ENCODE results near the gene NPC1L1.
A peak's percentile ranks its signal among the peaks of the same experiment; 100 is the strongest.

NPC1L1 gene

DNA sequence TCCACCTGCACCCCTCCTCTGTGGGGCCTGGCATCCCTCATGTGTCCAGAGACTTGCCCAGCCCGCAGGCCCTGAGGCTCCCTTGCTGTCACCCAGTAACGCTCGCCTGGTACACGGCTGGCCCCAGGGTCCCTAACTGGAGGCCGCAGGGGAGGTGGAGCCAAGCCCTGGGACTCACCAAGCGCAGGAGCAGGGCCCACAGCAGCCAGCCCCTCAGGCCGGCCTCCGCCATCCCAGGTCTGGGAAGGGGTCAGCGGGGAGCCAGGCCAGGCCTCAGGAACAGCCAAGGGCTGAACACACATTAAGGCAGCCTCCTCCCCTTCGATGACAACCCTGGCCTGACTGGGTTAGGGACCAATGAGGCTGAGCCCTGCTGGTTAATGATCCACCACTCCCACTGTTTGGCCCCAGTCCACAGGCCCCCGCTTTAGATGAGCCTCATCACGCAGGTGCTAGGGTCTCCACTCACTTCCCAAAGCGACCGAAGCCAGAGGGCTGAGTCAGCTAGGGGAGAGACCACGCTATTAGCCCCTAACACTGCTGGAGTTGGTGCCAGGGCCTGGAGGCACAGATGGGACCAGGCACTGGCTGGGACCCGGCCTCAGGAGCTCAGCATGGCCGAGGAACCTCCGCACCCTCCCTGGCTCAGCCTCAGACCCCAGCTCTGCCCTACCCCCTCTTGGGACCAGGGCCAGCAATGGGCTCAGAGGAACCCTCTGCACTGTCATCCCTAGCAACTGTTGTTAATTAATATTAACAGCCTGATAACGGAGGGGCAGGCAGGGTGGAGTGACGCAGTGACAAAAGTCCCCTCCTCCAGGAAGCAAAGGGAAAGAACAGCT, at the start of gene NPC1L1:
Gene NPC1L1 (minus strand): TSS at position 303 of the 842 bp plus-strand sequence. CDS start 71 bp downstream, at position 232.
- DNase-seq (ENCODE audit: low read depth in 2 of 2): no peak

DNA sequence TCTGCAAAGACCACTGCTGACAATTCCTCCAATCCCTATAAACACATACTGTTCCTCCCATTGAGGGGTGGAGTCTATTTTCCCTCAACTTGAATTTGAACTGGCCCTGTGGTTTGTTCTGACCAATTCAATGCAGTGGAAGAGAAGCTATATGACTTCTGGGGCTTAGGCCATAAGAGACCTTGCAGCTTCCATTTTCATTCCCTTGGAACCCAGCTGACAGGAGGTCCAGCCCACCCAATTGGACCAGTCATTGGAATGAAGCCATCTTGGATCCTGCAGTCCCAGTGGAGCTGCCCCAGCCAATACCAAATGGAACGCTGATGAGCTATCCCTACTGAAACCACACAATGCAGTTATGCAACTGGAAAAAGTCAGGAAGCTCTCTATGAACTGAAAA, 49.8 kb upstream of the NPC1L1 start:
- no peak for DNase-seq (ENCODE audit: low read depth in 2 of 2)

DNA sequence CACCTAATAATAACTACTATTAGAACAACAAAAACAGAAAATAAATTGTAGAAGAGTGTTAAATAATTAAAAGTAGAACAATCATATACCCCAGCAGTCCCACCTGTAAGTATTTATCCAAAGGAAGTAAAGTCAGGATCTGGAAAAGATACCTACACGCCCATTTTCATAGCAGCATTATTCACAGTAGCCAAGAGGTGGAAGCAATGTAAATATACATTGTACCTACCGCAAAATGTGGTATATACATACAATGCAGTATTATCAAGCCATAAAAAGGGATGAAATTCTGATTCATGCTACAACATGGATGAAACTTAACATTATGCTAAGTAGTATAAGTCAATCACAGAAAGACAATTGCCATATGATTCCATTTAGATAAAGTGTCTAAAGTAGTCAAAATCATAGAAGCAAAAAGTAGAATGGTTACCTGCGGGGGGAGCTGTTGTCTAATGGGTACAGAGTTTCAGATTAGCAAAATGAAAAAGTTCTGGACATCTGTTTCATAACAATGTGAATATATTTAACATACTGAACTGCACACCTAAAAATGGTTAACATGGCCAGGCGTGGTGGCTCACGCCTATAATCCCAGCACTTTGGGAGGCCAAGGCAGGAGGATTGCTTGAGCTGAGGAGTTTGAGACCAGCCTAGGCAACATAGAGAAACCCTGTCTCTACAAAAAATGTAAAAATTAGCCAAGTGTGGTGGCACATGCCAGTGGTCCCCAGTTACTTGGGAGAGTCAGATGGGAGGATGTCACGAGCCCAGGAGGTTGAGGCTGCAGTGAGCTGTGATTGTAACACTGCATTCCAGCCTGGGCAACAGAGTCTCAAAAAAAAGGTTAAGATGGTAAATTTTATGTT, 46.9 kb upstream of the NPC1L1 start:
- peak in 1 of 2 donors; percentile 48 for DNase-seq (ENCODE audit: low read depth in 2 of 2)

DNA sequence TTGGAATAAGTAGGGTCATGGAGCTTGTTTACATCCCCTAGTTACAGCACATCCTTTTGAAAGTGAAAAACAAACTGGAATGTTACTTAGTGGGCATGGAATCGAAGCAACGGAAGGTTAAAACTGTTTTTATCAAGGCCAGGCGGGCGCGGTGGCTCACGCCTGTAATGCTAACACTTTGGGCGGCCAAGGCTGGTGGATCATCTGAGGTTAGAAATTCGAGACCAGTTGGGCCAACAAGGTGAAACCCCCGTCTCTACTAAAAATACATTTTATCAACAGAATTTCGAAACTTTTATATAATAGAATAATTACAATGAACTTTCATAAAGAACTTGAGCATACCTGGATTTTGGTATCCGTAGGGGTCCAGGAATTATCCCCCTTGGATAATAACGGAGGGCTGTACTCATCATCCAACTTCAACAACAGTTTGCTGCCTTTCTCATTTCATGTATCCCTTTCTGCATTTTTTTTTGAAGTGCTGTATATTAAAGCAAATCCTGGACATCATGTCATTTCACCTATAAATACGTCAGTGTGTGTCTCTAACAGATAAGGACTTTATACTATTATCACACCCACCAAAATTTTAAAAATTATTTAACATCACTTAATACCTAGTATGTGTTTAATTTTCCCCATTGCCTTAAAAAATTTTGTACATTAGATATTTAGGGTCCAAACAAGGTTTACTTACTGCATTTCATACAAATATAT, 42.2 kb upstream of the NPC1L1 start:
- no peak for DNase-seq (ENCODE audit: low read depth in 2 of 2)

GRCh38 chr7:44581879-44582603, 40.9 kb upstream of the NPC1L1 start, which contains the start of gene TMED4:
TMED4 (minus strand) TSS chr7:44582231; CDS start chr7:44582206, 25 bp downstream.
- peak; percentile 99 to 100 for DNase-seq (ENCODE audit: low read depth in 2 of 2)

DNA sequence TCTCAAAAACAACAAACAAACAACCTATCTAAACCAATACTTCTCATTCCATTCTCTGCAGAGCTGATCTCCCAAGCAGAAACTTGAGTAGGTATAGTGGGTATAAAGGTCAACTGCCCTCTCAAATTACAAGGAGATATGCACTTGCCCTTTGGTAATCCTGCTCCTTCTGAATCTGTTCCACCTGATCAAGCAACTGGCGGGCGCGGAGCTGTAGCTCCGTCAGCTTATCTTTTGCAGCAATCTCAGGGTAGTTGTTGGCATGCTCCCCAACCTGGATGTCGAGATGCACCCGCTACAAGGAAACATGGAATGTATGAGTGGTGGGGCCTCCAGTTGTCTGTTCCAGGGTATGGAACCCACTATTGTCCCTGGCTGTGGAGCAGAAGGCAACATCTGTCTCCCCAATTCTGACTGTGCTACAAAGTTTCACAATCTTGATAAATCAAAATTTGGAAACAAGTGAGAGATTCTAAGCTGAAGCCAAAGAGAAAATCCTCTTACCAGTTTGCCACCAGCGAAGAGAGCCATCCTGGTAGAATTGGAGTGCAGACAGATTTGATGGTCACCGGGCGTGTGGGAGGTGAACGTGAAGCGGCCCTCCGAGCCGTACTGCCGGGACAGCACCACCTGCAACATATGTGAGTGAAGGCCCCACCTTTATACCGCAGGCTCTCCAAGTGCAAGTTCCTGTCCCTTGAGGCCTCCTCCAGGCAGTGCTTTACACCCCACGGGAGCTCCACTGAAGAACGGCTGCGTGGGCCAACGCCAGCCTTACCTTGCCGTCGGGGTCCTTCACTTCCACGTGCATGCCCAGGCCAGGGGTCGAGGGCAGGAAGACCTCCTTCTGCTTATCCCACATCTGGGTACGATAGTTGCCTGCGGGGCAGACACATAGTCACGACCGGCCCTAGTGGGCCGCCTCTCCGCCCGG, 40.1 kb upstream of the NPC1L1 start:
- DNase-seq (ENCODE audit: low read depth in 2 of 2): peak; percentile 9 to 25

DNA sequence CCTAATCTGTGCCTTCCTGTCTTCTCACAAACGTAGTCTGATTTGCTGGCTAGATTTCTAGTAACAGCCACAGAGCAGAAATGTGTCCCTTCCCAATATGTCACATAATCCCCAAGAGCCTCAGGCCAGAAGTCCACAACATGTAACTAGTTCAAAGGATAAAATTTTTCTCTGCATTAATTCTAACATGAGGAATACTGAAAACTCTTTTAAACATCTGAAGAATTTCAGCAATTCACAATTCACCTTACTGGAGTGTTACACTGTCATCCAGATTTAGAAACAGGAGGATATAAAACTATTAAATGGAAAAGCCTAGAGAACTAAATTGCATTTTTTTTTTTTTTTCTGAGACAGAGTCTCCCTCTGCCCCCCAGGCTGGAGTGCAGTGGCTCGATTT, 35.1 kb upstream of the NPC1L1 start:
- DNase-seq (ENCODE audit: low read depth in 2 of 2): no peak

- DNase-seq (ENCODE audit: low read depth in 2 of 2): no peak
Observed at GRCh38 chr7:44575054-44575453, 33.9 kb upstream of the NPC1L1 start.

DNA sequence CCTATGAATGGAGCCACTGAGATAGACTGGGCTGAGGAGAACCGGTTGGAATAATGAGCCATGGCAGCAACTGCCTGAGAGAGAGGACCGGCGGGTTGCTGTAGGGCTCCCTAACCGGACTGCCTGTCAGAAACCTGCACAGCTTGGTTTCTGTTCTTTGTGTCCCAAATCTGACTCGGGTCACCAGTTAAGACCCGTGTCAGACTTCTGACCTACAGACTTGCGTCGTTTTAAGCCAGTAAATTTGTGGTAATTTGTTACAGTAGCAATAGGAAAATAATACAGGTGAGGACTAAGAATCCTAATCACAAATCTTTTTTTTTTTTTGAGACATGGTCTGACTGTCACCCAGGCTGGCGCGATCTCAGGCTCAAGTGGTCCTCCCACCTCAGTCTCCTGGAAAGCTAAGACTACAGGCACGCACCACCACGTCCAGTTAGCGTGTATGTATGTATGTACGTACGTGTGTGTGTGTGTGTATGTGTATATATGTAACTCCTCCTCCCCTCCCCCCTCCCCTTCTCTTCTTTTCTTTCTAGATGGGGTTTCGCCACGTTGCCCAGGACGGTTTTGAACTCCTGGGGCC, 33.2 kb upstream of the NPC1L1 start:
- no peak for DNase-seq (ENCODE audit: low read depth in 2 of 2)

DNA sequence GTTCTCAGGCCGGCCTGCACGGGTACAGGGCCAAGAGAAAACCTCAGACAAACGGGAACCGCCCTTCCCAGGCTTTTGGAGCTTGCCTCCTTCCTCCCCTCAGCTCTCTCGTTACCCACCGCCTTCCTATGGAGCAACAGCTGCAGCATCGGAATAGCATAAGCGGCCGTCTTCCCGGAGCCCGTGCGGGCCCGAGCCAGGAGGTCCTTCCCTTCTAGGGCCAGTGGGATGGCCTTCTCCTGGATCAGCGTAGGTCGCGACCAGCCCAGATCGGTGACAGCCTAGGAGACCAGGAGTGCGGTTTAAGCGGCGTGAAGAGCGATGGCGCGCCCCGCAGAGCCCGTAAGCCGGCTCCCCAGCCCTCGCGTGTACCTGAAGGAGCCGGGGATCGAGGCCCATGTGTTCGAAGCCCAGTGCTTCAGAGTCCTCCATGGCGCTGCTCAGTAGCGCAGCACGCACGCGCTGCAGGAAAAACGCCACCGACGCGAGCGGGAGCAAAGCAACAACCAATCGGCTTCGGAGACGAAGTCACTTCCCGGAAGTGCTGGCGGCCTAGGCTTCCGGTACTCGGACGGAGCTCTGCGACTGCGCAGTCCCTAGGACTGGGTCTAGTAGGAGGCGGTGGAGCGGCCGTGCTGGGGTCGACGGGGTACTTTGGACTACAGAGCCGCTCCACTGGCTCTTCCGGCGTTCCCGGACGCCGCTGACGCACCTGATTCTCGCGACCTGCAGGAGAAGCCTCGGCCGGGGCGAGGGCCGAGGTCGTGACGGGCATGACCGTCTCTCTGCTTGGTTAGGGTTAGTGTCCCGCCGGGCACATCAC, 32.5 kb upstream of the NPC1L1 start, which contains the start of gene DDX56:
Gene DDX56 (minus strand): TSS at position 445 of the 823 bp plus-strand sequence. CDS start 13 bp downstream, at position 432.
- DNase-seq (ENCODE audit: low read depth in 2 of 2): peak; percentile 89 to 90

DNA sequence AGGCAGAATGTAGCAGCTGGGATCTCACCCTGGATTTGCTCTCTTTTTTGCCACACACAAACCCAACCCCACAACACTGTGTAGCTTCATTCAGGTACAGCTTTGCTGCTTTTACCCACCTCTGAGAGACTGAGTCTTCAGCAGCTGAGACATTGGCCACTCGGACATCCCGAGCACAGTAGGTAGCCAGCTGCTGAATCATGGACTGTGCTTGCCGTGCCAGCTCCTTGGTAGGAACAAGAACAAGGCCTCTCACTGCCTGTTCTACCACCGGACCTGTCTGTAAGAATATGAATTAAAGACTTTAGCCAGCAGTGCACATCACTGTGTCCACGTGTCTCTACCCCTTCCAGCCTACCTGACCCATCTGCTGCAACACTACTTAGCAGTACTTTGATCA, 31.6 kb upstream of the NPC1L1 start:
- DNase-seq (ENCODE audit: low read depth in 2 of 2): no peak

- no peak for DNase-seq (ENCODE audit: low read depth in 2 of 2)
Observed at GRCh38 chr7:44569959-44570358, 28.8 kb upstream of the NPC1L1 start.

DNA sequence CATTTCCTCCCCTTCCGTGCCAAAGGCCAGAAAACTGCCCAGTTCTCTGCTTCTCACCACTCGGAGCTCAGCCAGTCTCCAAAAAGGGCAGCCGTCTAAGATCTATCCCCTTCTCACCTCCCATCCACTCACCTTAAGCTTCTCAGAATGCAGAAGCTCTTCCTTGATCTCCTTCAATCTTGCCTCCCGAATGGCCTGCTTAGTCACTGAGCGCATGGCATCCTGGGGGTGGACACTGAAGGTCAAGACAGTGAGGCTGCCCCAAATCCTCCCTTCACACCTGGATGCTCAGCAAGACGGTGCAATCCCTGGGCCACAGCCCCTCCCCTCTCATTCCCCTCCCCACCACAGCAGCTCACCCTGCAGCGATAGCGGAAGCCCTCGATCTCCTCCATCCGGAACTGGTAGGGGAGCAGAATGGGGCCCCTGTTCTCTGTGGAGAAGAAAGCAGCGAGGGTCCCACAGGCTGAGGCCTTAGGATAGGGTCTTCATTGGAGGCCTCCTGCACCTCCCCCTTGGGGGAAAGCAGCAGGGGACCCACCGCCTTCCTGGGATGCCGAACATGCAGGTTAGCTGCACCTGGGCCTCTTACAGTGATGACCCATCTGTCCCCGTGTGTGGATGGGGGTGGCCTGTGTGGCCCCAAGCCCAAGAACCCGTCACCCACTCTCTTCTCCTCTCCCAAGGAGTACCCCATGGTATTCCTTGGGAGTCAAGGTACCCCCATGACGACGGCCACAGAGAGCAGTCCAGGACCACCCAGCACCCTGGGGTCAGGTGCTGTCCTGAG, 27.8 kb upstream of the NPC1L1 start:
- DNase-seq (ENCODE audit: low read depth in 2 of 2): no peak

DNA sequence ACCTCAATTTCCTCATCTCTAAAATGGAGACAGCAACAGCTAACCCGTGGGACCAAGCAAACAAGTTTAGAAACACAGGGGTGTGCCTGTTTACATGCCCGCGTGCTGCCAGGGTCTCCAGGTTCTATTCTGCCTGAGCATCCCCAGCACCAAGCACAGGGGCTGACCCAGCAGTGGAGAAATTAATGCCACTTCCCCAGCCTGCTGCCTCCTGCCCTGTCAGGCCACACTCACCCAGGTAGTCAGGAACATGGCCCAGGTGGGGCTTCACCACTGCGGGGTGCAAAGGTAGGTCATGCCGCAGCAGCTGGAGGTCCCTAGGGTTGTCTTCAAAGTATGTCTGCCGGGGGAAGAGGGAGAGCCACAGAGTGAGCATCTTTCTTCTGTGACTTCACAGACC, 26.8 kb upstream of the NPC1L1 start:
- DNase-seq (ENCODE audit: low read depth in 2 of 2): no peak

DNA sequence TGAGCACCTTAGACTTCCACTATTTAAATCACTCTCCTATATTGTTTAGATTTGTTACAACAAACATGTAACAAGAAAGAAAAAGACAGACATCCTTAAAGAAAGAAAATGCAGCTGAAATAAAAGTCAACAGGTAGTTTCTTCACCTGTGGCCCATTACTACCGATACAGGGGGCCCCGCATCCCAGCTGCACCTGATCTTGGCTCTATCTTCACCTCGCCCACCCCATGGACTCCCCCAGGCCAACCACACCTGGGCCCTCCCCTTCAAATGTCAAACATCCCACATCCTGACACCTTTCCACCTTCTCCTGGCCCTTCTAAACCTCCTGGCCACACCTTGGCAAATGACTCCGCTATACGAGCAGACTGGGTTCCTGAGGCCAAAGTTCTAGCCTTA, 25.6 kb upstream of the NPC1L1 start:
- DNase-seq (ENCODE audit: low read depth in 2 of 2): no peak

GRCh38 chr7:44565795-44566559, 24.8 kb upstream of the NPC1L1 start:
- DNase-seq (ENCODE audit: low read depth in 2 of 2): no peak
